ENCODE results near the gene CYP4F12.
"Not testable (repeated sequence)": the region's sequence is repeated elsewhere in the genome, so short reads cannot be mapped to it uniquely, and the experiment has no call there.

CYP4F12 gene

DNA sequence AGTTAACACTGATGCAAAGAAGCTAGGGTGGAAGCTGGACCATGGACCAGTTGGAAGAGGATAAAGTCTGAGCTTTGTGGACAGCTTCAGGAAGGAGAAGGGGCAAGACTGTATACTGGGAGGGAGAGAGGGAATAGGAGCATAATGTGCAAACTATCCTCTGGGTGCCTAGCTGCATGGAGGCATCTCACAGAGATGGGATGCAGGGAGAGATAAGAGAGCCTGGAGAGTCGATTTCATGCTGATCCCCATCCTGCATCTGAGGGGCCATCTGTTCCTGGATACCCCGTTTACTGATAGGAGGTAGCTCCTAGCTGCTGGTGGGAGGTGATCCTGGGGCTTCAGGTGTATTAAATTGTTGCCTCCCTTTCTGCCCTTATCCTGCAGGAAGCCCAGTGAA is 23.4 kb upstream of the CYP4F12 start:
- no peak for DNase-seq (ENCODE audit: low spot score)

DNA sequence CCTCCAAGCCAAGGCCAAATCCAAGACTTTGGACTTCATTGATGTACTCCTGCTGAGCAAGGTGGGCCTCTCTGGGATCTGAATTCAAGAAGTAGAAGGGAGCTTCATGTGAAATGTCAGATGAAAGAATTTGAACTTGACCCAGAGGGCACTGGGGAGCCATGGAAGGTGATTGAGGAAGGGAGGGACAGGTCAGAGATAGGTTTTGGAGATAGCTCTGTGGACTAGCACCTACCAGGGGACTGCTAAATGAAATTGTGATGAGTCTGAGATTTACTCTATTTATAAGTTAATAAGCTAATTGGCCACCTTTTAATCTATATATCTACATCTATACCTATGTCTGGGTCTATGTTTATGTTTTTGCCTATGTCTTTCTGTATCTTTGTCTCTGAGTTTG is 22.8 kb upstream of the CYP4F12 start:
- not testable (repeated sequence) for DNase-seq (ENCODE audit: low spot score)

DNA sequence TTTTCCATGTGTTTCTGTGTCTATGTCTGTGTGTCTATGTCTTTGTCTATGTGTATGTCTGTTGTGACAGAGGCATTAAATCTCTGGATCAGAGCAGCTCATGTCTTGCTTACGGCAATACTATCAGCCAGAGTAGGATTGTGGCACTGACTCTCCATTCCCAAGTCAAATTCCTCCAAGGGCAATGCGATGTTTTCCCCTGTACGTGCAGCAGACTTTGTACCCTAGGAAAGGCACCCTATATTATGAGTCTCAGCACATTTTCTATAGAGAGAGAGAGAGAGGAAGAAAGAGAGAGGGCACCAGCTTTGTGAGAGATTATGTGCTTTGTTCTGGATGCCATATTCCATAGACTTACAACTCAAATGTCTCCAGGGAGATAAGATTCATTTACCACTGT is 21.1 kb upstream of the CYP4F12 start:
- no peak for DNase-seq (ENCODE audit: low spot score)

DNA sequence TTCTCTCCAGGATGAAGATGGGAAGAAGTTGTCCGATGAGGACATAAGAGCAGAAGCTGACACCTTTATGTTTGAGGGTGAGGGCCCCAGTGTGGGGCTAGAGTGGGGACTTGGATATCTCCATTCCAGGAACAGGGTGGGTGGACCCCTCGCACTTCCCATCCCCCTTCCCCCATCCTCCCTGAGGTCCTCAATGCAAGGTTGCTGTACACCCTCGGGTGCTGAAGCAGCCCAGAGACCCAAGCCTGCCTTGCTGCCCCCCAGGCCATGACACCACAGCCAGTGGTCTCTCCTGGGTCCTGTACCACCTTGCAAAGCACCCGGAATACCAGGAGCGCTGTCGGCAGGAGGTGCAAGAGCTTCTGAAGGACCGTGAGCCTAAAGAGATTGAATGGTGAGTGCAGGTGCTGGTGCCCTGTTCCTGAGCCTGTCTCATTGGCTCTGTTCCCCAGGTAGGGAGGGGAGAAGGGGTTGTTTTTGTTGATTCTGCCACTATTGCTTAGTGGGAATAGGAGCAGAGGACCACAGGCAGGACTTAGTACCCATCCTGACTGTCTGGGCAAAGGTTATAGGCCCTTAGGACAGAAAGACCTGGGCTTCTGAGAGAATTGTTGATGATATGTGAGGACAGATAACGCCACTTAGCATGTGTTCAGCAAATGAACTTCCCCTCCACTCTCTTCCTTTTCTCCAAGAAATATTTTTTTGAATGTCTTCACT is 20.2 kb upstream of the CYP4F12 start:
- no peak for DNase-seq (ENCODE audit: low spot score)

- DNase-seq (ENCODE audit: low spot score) = no peak
These were observed 16.4 kb upstream of the CYP4F12 start for GRCh38 chr19:15656467-15656866.

- no peak for DNase-seq (ENCODE audit: low spot score)
These were observed 9.6 kb upstream of the CYP4F12 start for GRCh38 chr19:15663247-15663646.

GRCh38 chr19:15666186-15666585 is 6.7 kb upstream of the CYP4F12 start:
- no peak for DNase-seq (ENCODE audit: low spot score)

DNA sequence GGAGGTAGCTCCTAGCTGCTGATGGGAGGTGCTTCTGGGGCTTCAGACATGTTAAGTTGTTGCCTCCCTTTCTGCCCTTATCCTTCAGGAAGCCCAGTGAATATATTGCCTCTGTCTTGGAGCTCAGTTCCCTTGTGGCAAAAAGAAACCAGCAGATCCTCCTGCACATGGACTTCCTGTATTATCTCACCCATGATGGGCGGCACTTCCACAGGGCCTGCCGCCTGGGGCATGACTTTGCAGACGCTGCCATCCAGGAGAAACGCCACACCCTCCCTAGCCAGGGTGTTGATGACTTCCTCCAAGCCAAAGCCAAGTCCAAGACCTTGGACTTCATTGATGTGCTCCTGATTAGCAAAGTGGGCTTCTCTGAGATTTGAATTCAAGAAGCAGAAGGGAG is 6.0 kb upstream of the CYP4F12 start:
- DNase-seq (ENCODE audit: low spot score) = no peak

- no peak for DNase-seq (ENCODE audit: low spot score)
These were observed 3.4 kb upstream of the CYP4F12 start for GRCh38 chr19:15669440-15669839.

- no peak for DNase-seq (ENCODE audit: low spot score)
These were observed 3.0 kb upstream of the CYP4F12 start for GRCh38 chr19:15669891-15670290.

- no peak for DNase-seq (ENCODE audit: low spot score)
These were observed 1.6 kb upstream of the CYP4F12 start for GRCh38 chr19:15671237-15671821.

GRCh38 chr19:15671891-15672579 is 852 bp upstream of the CYP4F12 start:
- no peak for DNase-seq (ENCODE audit: low spot score)

- no peak for DNase-seq (ENCODE audit: low spot score)
These were observed 328 bp downstream of the CYP4F12 start for GRCh38 chr19:15673176-15673654.

DNA sequence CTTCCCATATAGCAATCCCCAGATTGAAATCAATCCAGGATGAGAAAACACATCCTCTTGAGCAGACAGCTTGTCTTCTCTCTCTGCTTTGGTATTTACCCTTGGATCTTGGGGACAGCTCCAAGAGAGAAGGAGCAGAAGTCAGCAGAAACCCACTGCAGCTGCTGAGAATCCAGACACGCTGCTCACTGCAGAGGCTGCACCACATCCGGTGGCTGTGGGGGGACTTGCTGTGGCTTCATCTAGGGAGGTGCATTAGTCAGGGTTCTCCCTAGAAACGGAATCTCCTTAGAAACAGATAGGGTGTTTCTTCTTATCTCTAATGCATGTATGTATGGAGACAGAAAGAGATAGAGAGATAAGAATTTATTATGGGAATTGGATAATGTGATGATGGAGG is 2.7 kb downstream of the CYP4F12 start:
- DNase-seq (ENCODE audit: low spot score) = no peak

DNA sequence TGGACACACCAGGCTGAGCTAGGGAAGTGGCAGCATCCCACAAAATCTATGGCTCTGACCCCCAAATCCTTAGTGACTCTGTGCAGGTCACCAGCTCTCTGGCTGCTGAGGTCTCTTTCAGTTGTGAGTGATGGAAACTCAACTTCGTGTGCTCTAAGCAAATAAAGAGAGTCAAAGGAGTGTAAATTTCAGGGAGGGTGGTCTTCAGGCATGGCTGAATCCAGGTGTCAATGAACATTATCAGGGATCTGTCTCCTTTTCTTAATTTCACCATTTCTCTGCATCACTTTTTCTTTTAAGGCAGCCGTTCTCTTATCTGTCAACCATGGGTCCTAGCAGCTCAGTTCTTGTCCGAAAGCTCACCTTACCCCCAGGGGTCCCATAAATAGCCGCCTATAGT is 6.2 kb downstream of the CYP4F12 start:
- DNase-seq (ENCODE audit: low spot score) = no peak

- DNase-seq (ENCODE audit: low spot score) = not testable (repeated sequence)
These were observed 7.0 kb downstream of the CYP4F12 start for GRCh38 chr19:15679865-15680264.

GRCh38 chr19:15680478-15681322 is 7.8 kb downstream of the CYP4F12 start:
- no peak for DNase-seq (ENCODE audit: low spot score)

- no peak for DNase-seq (ENCODE audit: low spot score)
These were observed 10.5 kb downstream of the CYP4F12 start for GRCh38 chr19:15683411-15683810.

GRCh38 chr19:15684828-15685227 is 11.9 kb downstream of the CYP4F12 start:
- no peak for DNase-seq (ENCODE audit: low spot score)

- DNase-seq (ENCODE audit: low spot score) = no peak
These were observed 23.8 kb downstream of the CYP4F12 start for GRCh38 chr19:15696654-15697194.

DNA sequence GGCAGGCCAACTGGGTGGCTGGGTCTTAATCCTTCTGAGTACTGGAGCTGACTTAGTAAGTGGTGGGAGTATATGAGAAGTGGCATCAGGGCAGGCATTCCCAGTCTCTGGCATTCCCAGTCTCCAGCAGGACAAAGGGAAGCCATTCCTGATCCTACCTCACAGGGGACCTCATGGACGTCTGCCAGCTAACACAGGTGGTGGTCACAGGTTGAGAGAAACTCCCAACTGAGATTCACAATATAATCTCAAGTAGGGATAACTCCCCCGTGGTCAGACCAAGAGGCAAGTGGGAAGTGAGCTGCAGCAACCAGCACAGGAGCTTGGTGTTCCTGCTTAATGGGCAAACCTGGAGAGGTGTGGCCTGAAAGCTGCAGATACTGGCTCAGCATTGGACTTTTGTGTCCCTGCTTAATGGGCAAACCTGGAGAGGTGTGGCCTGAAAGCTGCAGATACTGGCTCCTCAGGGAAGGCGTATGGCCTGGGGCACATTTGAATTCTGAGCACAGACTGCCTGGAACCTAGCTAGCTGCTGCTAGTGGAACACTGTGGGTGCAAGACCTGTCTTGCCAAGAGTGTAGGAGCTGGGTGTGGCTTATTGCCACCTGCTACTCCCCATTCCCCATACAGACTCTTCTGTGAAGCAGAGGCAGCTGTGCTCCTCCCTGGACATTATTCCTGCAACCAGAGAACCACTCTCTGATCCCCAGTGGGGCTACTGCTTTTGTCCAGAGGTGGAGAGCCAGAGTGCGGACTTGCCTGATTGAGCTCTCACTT is 29.1 kb downstream of the CYP4F12 start:
- DNase-seq (ENCODE audit: low spot score) = no peak

Data from SK-N-DZ (cell line).